ENCODE results near the gene LRRC4. TPM values are rescaled to one million over a fixed set of nuclear protein-coding genes. Genes with fewer than 3 reads are reported as not detected.

Gene LRRC4
- total RNA-seq, 1 donor from 2014 or later: 0.70 TPM

DNA sequence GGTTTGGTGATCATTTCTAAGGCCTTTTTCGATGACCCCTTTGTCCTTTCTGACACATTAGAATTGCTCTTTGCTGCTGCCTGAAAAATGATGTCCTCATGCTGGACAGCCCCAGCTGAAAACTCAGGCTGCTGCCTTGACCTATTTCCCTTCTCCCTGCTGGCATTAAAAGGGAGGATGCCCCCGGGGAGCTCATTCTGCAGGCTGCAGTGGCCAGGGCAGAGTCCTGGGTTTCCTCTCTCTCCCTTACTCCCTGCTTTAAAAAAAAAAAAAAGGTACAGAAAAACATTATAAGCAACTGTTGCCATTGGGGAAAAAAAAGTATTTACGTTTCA lies 35.4 kb downstream of the LRRC4 start:
- Mint-ChIP-seq H3K9me3 (ENCODE audit: unreplicated experiment) (no peaks in the 10 kb centered on the region), H3K27ac (ENCODE audit: unreplicated experiment) (peak overlapping the region; percentile 67), H3K27me3 (ENCODE audit: unreplicated experiment) (no peaks in the 10 kb centered on the region), H3K36me3 (ENCODE audit: unreplicated experiment) (peaks cover 17% of the 10 kb centered on the region), H3K4me3 (ENCODE audit: unreplicated experiment) (no peak overlapping the region), H3K4me1 (ENCODE audit: unreplicated experiment) (peaks cover 48% of the 10 kb centered on the region)
- no peak for DNase-seq (ENCODE audit: extremely low spot score, unreplicated experiment)
- TF ChIP-seq, protein P1, sequence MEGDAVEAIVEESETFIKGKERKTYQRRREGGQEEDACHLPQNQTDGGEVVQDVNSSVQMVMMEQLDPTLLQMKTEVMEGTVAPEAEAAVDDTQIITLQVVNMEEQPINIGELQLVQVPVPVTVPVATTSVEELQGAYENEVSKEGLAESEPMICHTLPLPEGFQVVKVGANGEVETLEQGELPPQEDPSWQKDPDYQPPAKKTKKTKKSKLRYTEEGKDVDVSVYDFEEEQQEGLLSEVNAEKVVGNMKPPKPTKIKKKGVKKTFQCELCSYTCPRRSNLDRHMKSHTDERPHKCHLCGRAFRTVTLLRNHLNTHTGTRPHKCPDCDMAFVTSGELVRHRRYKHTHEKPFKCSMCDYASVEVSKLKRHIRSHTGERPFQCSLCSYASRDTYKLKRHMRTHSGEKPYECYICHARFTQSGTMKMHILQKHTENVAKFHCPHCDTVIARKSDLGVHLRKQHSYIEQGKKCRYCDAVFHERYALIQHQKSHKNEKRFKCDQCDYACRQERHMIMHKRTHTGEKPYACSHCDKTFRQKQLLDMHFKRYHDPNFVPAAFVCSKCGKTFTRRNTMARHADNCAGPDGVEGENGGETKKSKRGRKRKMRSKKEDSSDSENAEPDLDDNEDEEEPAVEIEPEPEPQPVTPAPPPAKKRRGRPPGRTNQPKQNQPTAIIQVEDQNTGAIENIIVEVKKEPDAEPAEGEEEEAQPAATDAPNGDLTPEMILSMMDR (IDR thresholded peaks at IDR 0.05): no peak

DNA sequence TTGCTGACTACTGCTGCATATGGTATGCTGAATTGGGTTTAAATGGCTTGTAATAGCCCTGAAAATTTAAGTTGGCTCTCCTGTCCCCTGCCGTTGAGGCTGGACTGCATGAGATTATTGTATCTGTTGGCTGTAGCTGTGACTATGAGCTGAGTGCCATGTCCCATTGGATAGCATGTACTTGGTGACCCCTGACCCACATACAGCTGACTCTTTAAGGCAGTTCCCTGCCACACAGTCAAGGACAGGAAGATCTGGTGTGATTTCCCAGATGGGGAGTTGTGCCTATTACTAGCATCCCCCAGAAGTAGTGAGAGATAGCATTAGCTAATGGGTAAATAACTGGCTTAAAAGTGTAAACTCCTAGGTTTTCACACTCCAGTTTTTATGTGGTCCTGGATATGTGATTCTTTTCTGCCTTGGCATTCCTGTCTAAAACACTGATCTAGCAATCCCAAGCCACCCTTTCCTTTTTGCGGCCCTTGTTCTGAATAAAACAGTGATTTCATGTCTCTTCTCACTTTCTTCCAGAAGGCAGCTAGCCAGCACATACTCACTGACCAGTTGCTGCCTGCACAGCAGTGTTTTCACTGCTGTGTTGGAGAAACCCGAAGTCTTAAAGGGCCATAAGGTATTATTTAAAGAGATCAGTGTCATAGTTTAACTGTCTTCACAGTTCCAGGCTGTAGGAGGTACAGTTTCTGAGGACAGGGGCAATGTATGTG lies 35.9 kb downstream of the LRRC4 start:
- TF ChIP-seq, protein P1 (IDR thresholded peaks at IDR 0.05): no peak
- no peaks in the 10 kb centered on the region for H3K27me3 Mint-ChIP-seq (ENCODE audit: unreplicated experiment)
- no peaks in the 10 kb centered on the region for H3K9me3 Mint-ChIP-seq (ENCODE audit: unreplicated experiment)
- DNase-seq (ENCODE audit: extremely low spot score, unreplicated experiment): no peak
- peaks cover 48% of the 10 kb centered on the region for H3K4me1 Mint-ChIP-seq (ENCODE audit: unreplicated experiment)
- H3K4me3 Mint-ChIP-seq (ENCODE audit: unreplicated experiment): no peak overlapping the region
- H3K36me3 Mint-ChIP-seq (ENCODE audit: unreplicated experiment): peaks cover 15% of the 10 kb centered on the region
- peak overlapping the region; percentile 67 for H3K27ac Mint-ChIP-seq (ENCODE audit: unreplicated experiment)

DNA sequence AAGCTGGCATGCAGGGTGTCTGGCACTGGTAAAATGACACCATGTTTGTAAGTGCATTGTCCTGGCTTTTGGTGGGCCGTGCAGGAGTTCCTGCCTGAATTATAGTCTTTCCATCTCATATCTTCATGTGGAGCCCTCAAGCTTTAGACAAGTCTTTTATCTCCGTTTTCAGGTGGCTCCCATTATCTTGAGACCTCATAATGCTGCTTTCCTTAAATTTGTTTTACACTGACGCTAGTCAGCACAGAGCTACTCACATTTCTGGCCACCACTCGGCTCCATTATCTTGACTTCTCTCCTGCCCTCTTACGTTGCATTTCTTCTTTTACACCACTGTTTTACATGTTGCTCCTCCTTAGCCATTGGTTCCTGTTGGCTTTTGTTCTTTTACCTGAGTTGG lies 37.2 kb downstream of the LRRC4 start:
- Mint-ChIP-seq H3K4me1 (ENCODE audit: unreplicated experiment) (peaks cover 43% of the 10 kb centered on the region), H3K27me3 (ENCODE audit: unreplicated experiment) (no peaks in the 10 kb centered on the region), H3K9me3 (ENCODE audit: unreplicated experiment) (no peaks in the 10 kb centered on the region), H3K36me3 (ENCODE audit: unreplicated experiment) (peaks cover 15% of the 10 kb centered on the region), H3K27ac (ENCODE audit: unreplicated experiment) (no peak overlapping the region), H3K4me3 (ENCODE audit: unreplicated experiment) (no peak overlapping the region)
- TF ChIP-seq, protein P1 (IDR thresholded peaks at IDR 0.05): no peak
- DNase-seq (ENCODE audit: extremely low spot score, unreplicated experiment): no peak

DNA sequence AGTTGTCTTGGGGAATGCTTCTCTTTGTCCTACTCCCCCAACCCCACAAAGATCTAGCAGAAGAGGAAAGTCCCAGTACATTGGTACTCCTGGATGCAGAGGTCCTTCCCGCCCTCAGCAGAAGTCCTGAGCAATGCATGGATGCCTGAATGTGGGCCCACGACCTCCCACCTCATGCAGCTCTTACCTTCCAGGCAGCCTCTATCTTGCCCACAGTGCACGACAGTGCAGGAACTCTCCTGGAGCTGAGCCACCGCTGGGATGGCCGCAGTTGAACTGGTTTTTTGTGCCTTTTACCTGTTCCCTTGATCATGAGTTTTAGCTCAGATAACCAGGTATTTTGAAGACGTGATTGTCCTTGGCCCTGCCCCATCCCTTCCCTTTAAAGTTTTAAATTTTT lies 37.9 kb downstream of the LRRC4 start:
- DNase-seq (ENCODE audit: extremely low spot score, unreplicated experiment): no peak
- Mint-ChIP-seq H3K4me1 (ENCODE audit: unreplicated experiment) (peaks cover 44% of the 10 kb centered on the region), H3K27ac (ENCODE audit: unreplicated experiment) (no peak overlapping the region), H3K27me3 (ENCODE audit: unreplicated experiment) (no peaks in the 10 kb centered on the region), H3K9me3 (ENCODE audit: unreplicated experiment) (no peaks in the 10 kb centered on the region), H3K4me3 (ENCODE audit: unreplicated experiment) (no peak overlapping the region), H3K36me3 (ENCODE audit: unreplicated experiment) (peaks cover 15% of the 10 kb centered on the region)
- TF ChIP-seq, protein P1 (IDR thresholded peaks at IDR 0.05): no peak

DNA sequence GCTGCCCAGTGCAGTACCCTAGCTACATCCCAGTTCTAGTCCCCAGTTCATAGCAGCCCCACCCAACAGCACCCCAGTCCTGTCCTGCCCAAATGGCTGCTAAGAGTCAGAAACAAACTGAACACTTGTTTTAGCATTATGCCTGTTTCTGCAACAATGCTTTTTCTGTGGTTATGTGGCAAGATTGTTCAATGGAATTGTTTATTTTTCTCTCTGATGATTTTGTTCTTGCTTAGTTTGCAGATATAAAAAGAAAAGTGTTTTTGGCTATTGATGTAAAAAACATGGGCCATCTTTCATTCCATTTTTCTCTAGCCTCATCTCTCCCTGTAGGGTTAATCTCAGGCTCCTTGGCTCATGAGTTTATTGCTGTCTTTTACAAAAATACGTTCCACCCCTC lies 42.5 kb downstream of the LRRC4 start:
- Mint-ChIP-seq H3K9me3 (ENCODE audit: unreplicated experiment) (no peaks in the 10 kb centered on the region), H3K27me3 (ENCODE audit: unreplicated experiment) (no peaks in the 10 kb centered on the region), H3K4me3 (ENCODE audit: unreplicated experiment) (no peak overlapping the region), H3K4me1 (ENCODE audit: unreplicated experiment) (peaks cover 7% of the 10 kb centered on the region), H3K27ac (ENCODE audit: unreplicated experiment) (no peak overlapping the region), H3K36me3 (ENCODE audit: unreplicated experiment) (peaks cover 11% of the 10 kb centered on the region)
- TF ChIP-seq, protein P1 (IDR thresholded peaks at IDR 0.05): no peak
- DNase-seq (ENCODE audit: extremely low spot score, unreplicated experiment): no peak
